K562 (cell line): ENCODE measurements around the gene C11orf65. TPM values are rescaled to one million over a fixed set of nuclear protein-coding genes. Genes with fewer than 3 reads are reported as not detected.

Source experiments
- ARHGAP35 ChIP-seq: fragments of 450-650 bp; IDR thresholded peaks from 2 replicates; pipeline ENCODE4 v1.6.1; 2018; ENCODE audit not compliant: partially characterized antibody
- BRF2 ChIP-seq: IDR thresholded peaks from 3 replicates; pipeline ENCODE4 v1.6.1; 2011; ENCODE audit warnings: borderline replicate concordance, mild to moderate bottlenecking; ENCODE audit not compliant: insufficient read length, insufficient read depth
- CBFB ChIP-seq: sonication (generic); formaldehyde crosslinking; IDR thresholded peaks from 2 replicates; pipeline ENCODE4 v1.4.0; 2020; ENCODE audit warnings: mild to moderate bottlenecking, missing genetic modification reagents
- CREB3 ChIP-seq: fragments of 450-650 bp; conservative IDR thresholded peaks from 2 replicates; pipeline ENCODE4 v1.6.1; 2016; ENCODE audit warnings: missing genetic modification characterization, low read depth, mild to moderate bottlenecking, missing compliant biosample characterization, moderate library complexity
- DDX20 ChIP-seq: fragments of 450-650 bp; IDR thresholded peaks from 2 replicates; pipeline ENCODE4 v1.6.1; 2016; ENCODE audit warnings: missing genetic modification characterization, low read depth, mild to moderate bottlenecking, missing compliant biosample characterization, moderate library complexity
- DPF2 ChIP-seq: fragments of 450-650 bp; IDR thresholded peaks from 2 replicates; pipeline ENCODE4 v1.6.1; 2016
- EGR1 ChIP-seq: fragments of 450-650 bp; conservative IDR thresholded peaks from 2 replicates; pipeline ENCODE4 v1.6.1; 2017; ENCODE audit warnings: mild to moderate bottlenecking
- FOXO4 ChIP-seq: fragments of 450-650 bp; formaldehyde crosslinking; IDR thresholded peaks from 2 replicates; pipeline ENCODE4 v1.4.0; 2020; ENCODE audit warnings: mild to moderate bottlenecking, moderate library complexity
- HMG20B ChIP-seq: fragments of 250-450 bp; sonication (Bioruptor Pico); IDR thresholded peaks from 2 replicates; pipeline ENCODE4 v1.5.0; 2021; ENCODE audit warnings: mild to moderate bottlenecking
- HNRNPL ChIP-seq: fragments of 200-400 bp; formaldehyde crosslinking; IDR thresholded peaks from 2 replicates; pipeline ENCODE4 v1.6.1; 2017; ENCODE audit warnings: low read depth, mild to moderate bottlenecking, low read length
- IFI16 ChIP-seq: fragments of 250-450 bp; sonication (Bioruptor Pico); IDR thresholded peaks from 2 replicates; pipeline ENCODE4 v2.1.2; 2022; ENCODE audit warnings: mild to moderate bottlenecking, inconsistent platforms
- POU5F1 ChIP-seq: fragments of 150-350 bp; IDR thresholded peaks from 2 replicates; pipeline ENCODE4 v1.6.1; 2014; ENCODE audit warnings: borderline replicate concordance, low read length, low read depth, mild to moderate bottlenecking; ENCODE audit not compliant: partially characterized antibody
- SUPT5H ChIP-seq: fragments of 450-650 bp; IDR thresholded peaks from 2 replicates; pipeline ENCODE4 v1.6.1; 2016
- ZBTB12 ChIP-seq: fragments of 250-450 bp; sonication (Bioruptor Pico); IDR thresholded peaks from 2 replicates; pipeline ENCODE4 v1.4.0; 2020
- ZNF785 ChIP-seq: fragments of 250-450 bp; sonication (Bioruptor Pico); IDR thresholded peaks from 2 replicates; pipeline ENCODE4 v1.4.0; 2020; ENCODE audit warnings: mild to moderate bottlenecking
- ZSCAN32 ChIP-seq: fragments of 450-650 bp; formaldehyde crosslinking; IDR thresholded peaks from 2 replicates; pipeline ENCODE4 v1.4.0; 2020; ENCODE audit warnings: mild to moderate bottlenecking, moderate library complexity
- polyA plus RNA-seq, 8 experiments: library from polyadenylated mRNA; depleted of rRNA in 4 of 8; stranded (reverse) in 5 of 8; unstranded in 3 of 8; fragments of >200 nt; fragmentation: Nextera tagmentation in 2 of 8; fragmentation: Illumina TruSeq in 1 of 8; extraction: Ambion mirVana in 2 of 8; extraction: Trizol in 1 of 8; gene quantifications; 2 replicates each; pipeline versions ENCODE4 v1.2.1 to v1.2.3, GENCODE V29; 2011 to 2014; ENCODE audit warnings: inconsistent platforms in 1 of 8, missing spikeins in 1 of 8
- total RNA-seq, 7 experiments: library from RNA; depleted of rRNA in 6 of 7; stranded (reverse); fragments of >200 nt in 6 of 7; fragmentation: Illumina TruSeq in 2 of 7; extraction: Trizol in 2 of 7; gene quantifications; 2 replicates each; pipeline versions ENCODE4 v1.2.1 to v1.2.3, GENCODE V29; 2011 to 2021; ENCODE audit warnings: low replicate concordance in 1 of 7
- TF ChIP-seq, protein P1 (sequence below): sonication (generic); formaldehyde crosslinking; IDR thresholded peaks from 2 replicates; pipeline ENCODE4 v1.8.0; 2022; ENCODE audit warnings: mild to moderate bottlenecking, missing genetic modification reagents
- TF ChIP-seq, protein P2 (sequence below): fragments of 450-650 bp; IDR thresholded peaks from 2 replicates; pipeline ENCODE4 v1.6.1; 2016
- TF ChIP-seq, protein P3 (sequence below): sonication (generic); formaldehyde crosslinking; IDR thresholded peaks from 2 replicates; pipeline ENCODE4 v1.4.0; 2020; ENCODE audit warnings: mild to moderate bottlenecking, missing genetic modification reagents

C11orf65 gene
- total and polyA plus RNA-seq, 9 of the 15 experiments (the other 6 are each of a cell fraction or from before 2014, with no cell fraction given): 1.0 to 2.1 (median 1.2) TPM

DNA sequence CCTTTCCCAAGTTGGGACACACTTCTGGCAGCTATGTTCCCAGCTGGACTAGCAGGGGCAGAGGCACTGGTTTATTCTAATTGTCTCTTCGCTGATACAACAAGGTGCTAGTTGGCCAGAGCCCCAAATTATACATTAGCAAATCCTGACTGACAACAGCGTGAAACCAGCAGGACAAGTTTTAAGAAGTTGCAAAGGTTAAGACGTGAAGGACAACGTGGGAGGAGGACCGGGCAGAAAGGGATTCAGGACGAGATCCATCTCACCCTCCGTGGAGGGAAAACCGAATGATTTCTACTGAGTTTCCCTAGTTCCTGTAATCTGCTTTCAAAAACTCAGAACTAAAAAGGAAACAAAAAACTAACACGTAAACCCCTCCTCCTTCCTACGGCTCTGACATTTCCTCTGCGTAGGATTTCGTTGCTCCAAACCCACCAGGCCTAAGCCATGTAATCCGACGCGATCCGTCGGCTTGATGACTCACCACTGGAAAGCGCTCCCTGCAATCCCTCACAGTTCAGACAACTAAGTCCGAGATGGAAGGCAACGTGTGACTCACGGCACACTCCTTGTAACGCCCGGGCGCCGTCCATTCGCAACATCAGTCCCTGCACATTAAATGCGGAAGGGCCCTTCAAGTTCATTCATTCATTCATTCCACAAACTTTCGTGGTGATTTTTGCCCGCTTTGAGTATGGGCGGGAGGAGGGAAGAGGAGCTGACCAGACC, 30.2 kb upstream of the C11orf65 start (continued):
- TF ChIP-seq, protein P1, sequence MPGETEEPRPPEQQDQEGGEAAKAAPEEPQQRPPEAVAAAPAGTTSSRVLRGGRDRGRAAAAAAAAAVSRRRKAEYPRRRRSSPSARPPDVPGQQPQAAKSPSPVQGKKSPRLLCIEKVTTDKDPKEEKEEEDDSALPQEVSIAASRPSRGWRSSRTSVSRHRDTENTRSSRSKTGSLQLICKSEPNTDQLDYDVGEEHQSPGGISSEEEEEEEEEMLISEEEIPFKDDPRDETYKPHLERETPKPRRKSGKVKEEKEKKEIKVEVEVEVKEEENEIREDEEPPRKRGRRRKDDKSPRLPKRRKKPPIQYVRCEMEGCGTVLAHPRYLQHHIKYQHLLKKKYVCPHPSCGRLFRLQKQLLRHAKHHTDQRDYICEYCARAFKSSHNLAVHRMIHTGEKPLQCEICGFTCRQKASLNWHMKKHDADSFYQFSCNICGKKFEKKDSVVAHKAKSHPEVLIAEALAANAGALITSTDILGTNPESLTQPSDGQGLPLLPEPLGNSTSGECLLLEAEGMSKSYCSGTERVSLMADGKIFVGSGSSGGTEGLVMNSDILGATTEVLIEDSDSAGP (CRISPR knock-in tag): no peak
- TF ChIP-seq CREB3 (tag) (peak; percentile 29; the same call in 1 of the 2 replicates), CBFB (CRISPR knock-in tag) (no peak), POU5F1 (no peak), SUPT5H (peak; percentile 92), FOXO4 (CRISPR knock-in tag) (no peak), ZBTB12 (CRISPR knock-in tag) (no peak), DPF2 (peak; percentile 94), IFI16 (CRISPR knock-in tag) (no peak), DDX20 (tag) (no peak), HNRNPL (no peak), ZNF785 (CRISPR knock-in tag) (no peak), HMG20B (no peak), ARHGAP35 (no peak), EGR1 (peak; percentile 52), BRF2 (no peak), ZSCAN32 (no peak)
- TF ChIP-seq, protein P2, sequence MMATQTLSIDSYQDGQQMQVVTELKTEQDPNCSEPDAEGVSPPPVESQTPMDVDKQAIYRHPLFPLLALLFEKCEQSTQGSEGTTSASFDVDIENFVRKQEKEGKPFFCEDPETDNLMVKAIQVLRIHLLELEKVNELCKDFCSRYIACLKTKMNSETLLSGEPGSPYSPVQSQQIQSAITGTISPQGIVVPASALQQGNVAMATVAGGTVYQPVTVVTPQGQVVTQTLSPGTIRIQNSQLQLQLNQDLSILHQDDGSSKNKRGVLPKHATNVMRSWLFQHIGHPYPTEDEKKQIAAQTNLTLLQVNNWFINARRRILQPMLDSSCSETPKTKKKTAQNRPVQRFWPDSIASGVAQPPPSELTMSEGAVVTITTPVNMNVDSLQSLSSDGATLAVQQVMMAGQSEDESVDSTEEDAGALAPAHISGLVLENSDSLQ: peak; percentile 73
- TF ChIP-seq, protein P3, sequence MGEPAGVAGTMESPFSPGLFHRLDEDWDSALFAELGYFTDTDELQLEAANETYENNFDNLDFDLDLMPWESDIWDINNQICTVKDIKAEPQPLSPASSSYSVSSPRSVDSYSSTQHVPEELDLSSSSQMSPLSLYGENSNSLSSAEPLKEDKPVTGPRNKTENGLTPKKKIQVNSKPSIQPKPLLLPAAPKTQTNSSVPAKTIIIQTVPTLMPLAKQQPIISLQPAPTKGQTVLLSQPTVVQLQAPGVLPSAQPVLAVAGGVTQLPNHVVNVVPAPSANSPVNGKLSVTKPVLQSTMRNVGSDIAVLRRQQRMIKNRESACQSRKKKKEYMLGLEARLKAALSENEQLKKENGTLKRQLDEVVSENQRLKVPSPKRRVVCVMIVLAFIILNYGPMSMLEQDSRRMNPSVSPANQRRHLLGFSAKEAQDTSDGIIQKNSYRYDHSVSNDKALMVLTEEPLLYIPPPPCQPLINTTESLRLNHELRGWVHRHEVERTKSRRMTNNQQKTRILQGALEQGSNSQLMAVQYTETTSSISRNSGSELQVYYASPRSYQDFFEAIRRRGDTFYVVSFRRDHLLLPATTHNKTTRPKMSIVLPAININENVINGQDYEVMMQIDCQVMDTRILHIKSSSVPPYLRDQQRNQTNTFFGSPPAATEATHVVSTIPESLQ (CRISPR knock-in tag): peak; percentile 94; the same call in 1 of the 2 replicates
